ENCODE data around the gene FAM180A. TPM values are rescaled to one million over a fixed set of nuclear protein-coding genes. Genes with fewer than 3 reads are reported as not detected.

Gene FAM180A
- 0.24 and 0.34 TPM in 2 replicates for total RNA-seq
- long read RNA-seq, partial matches to known transcripts: 0 of 1 reads
- long read RNA-seq, other reads (novel, unspliced or antisense): 0 of 1 reads

- H3K4me3 Mint-ChIP-seq (ENCODE audit: unreplicated experiment): no peak within 1 kb of the TSS
- H3K4me1 Mint-ChIP-seq (ENCODE audit: unreplicated experiment): peaks cover 32% of the 10 kb centered on the region
- DNase-seq (ENCODE audit: extremely low spot score, unreplicated experiment): no peak
- no peaks in the 10 kb centered on the region for H3K36me3 Mint-ChIP-seq (ENCODE audit: unreplicated experiment)
- H3K27ac Mint-ChIP-seq (ENCODE audit: unreplicated experiment): no peak within 1 kb of the TSS
- no peaks in the 10 kb centered on the region for H3K9me3 Mint-ChIP-seq (ENCODE audit: unreplicated experiment)
- TF ChIP-seq CTCF (IDR thresholded peaks at IDR 0.05): no peak
- H3K27me3 Mint-ChIP-seq (ENCODE audit: unreplicated experiment): no peaks in the 10 kb centered on the region
These were observed at the start of gene FAM180A for GRCh38 chr7:135748770-135749169. Gene FAM180A (minus strand): TSS chr7:135748813. CDS start chr7:135748580, 233 bp downstream.

GRCh38 chr7:135798095-135798494 is 49.5 kb upstream of the FAM180A start:
- DNase-seq (ENCODE audit: extremely low spot score, unreplicated experiment): no peak
- no peak for TF ChIP-seq CTCF (IDR thresholded peaks at IDR 0.05)
- peaks cover 5% of the 10 kb centered on the region for H3K9me3 Mint-ChIP-seq (ENCODE audit: unreplicated experiment)
- no peaks in the 10 kb centered on the region for H3K36me3 Mint-ChIP-seq (ENCODE audit: unreplicated experiment)
- no peak overlapping the region for H3K4me3 Mint-ChIP-seq (ENCODE audit: unreplicated experiment)
- H3K4me1 Mint-ChIP-seq (ENCODE audit: unreplicated experiment): peaks cover 22% of the 10 kb centered on the region
- H3K27me3 Mint-ChIP-seq (ENCODE audit: unreplicated experiment): peaks cover 12% of the 10 kb centered on the region
- H3K27ac Mint-ChIP-seq (ENCODE audit: unreplicated experiment): no peak overlapping the region

GRCh38 chr7:135795846-135796570 is 47.4 kb upstream of the FAM180A start:
- Mint-ChIP-seq H3K27me3 (ENCODE audit: unreplicated experiment) (peaks cover 5% of the 10 kb centered on the region), H3K27ac (ENCODE audit: unreplicated experiment) (no peak overlapping the region), H3K36me3 (ENCODE audit: unreplicated experiment) (no peaks in the 10 kb centered on the region), H3K9me3 (ENCODE audit: unreplicated experiment) (peaks cover 5% of the 10 kb centered on the region), H3K4me3 (ENCODE audit: unreplicated experiment) (no peak overlapping the region), H3K4me1 (ENCODE audit: unreplicated experiment) (peaks cover 25% of the 10 kb centered on the region)
- no peak for DNase-seq (ENCODE audit: extremely low spot score, unreplicated experiment)
- TF ChIP-seq CTCF (IDR thresholded peaks at IDR 0.05): no peak

GRCh38 chr7:135793841-135794240 is 45.2 kb upstream of the FAM180A start:
- Mint-ChIP-seq H3K4me3 (ENCODE audit: unreplicated experiment) (no peak overlapping the region), H3K36me3 (ENCODE audit: unreplicated experiment) (no peaks in the 10 kb centered on the region), H3K4me1 (ENCODE audit: unreplicated experiment) (peaks cover 17% of the 10 kb centered on the region), H3K9me3 (ENCODE audit: unreplicated experiment) (peaks cover 5% of the 10 kb centered on the region), H3K27me3 (ENCODE audit: unreplicated experiment) (peaks cover 5% of the 10 kb centered on the region), H3K27ac (ENCODE audit: unreplicated experiment) (no peak overlapping the region)
- no peak for DNase-seq (ENCODE audit: extremely low spot score, unreplicated experiment)
- TF ChIP-seq CTCF (IDR thresholded peaks at IDR 0.05): no peak

- H3K36me3 Mint-ChIP-seq (ENCODE audit: unreplicated experiment): no peaks in the 10 kb centered on the region
- peaks cover 12% of the 10 kb centered on the region for H3K27me3 Mint-ChIP-seq (ENCODE audit: unreplicated experiment)
- peaks cover 5% of the 10 kb centered on the region for H3K9me3 Mint-ChIP-seq (ENCODE audit: unreplicated experiment)
- H3K4me3 Mint-ChIP-seq (ENCODE audit: unreplicated experiment): no peak overlapping the region
- no peak overlapping the region for H3K27ac Mint-ChIP-seq (ENCODE audit: unreplicated experiment)
- no peak for TF ChIP-seq CTCF (IDR thresholded peaks at IDR 0.05)
- DNase-seq (ENCODE audit: extremely low spot score, unreplicated experiment): no peak
- H3K4me1 Mint-ChIP-seq (ENCODE audit: unreplicated experiment): peaks cover 7% of the 10 kb centered on the region
These were observed 44.3 kb upstream of the FAM180A start for GRCh38 chr7:135792866-135793265.

Measured in osteocyte (in vitro differentiated cells).